GM19239 (cell line): ENCODE data around the gene PTGDR.

Source experiments
- DNase-seq: peaks from one replicate; pipeline ENCODE4 v3.0.0; 2011; ENCODE audit warnings: low spot score; ENCODE audit not compliant: insufficient read length
- FAIRE-seq: peaks from 2 replicates; lab custom pipeline; 2011; peaks lifted over from hg19 to GRCh38; lab: Jason Lieb, UNC

Gene PTGDR

DNA sequence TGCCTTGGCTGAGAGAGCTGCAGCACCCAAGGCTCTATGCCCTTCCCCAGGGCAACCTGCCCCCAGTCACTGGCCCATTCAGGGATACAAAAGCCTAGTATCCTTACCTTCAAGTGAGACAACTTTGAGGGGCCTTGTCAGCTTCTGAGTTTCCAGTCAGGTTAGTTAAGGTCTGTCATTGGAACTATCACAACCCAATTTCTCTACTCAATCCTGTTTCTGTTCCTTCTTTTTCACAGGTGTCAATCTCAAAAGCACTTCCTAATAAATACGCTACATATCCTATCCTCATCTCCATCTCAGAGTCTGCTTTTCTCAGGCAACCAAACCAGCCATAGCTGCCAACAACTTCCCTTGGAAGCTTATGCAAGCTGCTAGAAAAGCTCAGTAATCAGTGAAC, 4.9 kb upstream of the PTGDR start:
- DNase-seq = no peak
- no peak for FAIRE-seq

DNA sequence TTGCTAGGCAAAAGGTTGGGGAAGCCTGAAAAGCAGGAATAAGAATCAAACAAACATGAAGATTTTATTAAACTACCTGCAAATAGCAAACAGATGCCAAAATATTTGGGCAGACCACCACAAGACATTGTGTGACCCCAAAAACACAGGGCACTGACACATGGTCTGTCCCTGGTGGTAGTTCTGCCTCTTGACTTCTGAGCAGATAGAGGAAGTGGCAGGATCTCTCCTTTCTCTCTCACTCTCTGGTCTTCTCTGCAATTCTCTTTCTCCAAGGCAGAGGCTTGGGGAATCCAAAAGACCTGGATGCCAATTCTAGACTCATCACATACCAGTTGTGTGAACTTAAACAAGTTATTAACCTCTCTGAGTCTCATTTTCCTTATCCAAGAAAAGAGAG, 4.3 kb upstream of the PTGDR start:
- DNase-seq (no peak), FAIRE-seq (no peak)

GRCh38 chr14:52265253-52265652, 2.2 kb upstream of the PTGDR start:
- peak; percentile 21 for FAIRE-seq
- DNase-seq = peak; percentile 44

- no peak for DNase-seq
- FAIRE-seq = no peak
These were observed 1.3 kb upstream of the PTGDR start for GRCh38 chr14:52266179-52266578.

DNA sequence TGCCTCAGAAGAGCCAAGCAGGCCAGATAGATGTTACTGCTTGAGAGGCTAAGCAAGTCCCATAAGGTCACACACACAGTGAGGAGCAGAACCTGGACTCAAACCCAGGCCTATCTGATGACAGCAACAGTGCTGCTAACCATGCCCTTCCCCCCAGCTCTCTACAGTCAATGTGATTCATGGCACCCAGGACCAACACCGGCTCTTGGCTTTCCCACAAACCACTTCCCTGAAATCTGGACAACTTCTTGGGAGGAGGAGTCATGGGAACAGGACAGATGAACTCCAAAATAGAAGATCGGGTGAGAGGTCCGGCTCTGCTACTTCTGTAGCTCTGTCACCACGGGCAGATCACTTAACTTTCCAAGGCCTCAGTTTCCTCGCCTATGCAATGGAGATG, 716 bp upstream of the PTGDR start:
- DNase-seq = no peak
- FAIRE-seq = no peak

DNA sequence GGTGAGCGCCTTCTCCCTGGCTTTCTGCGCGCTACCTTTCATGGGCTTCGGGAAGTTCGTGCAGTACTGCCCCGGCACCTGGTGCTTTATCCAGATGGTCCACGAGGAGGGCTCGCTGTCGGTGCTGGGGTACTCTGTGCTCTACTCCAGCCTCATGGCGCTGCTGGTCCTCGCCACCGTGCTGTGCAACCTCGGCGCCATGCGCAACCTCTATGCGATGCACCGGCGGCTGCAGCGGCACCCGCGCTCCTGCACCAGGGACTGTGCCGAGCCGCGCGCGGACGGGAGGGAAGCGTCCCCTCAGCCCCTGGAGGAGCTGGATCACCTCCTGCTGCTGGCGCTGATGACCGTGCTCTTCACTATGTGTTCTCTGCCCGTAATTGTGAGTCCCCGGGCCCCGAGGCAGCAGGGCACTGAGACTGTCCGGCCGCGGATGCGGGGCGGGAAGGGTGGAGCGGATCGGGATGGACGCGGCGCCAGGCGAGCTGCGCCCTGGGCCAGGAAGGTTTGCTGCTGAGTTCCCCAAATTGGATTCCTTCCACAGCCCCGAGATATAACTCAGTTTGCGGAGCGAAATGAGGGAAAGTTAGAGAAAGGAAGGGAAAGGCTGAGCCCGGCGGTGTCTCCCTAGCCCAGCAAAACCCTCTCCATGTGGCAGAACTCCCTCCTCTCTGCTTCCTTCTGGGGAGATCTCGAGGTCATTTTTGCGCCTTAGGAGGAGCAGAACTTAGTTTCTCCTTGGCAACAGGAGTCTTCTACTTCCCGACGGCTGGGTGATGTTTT, 972 bp downstream of the PTGDR start:
- DNase-seq (no peak), FAIRE-seq (no peak)

- DNase-seq (no peak), FAIRE-seq (no peak)
These were observed 1.6 kb downstream of the PTGDR start for GRCh38 chr14:52269100-52269499.

GRCh38 chr14:52269982-52270381, 2.5 kb downstream of the PTGDR start:
- FAIRE-seq (no peak), DNase-seq (no peak)

DNA sequence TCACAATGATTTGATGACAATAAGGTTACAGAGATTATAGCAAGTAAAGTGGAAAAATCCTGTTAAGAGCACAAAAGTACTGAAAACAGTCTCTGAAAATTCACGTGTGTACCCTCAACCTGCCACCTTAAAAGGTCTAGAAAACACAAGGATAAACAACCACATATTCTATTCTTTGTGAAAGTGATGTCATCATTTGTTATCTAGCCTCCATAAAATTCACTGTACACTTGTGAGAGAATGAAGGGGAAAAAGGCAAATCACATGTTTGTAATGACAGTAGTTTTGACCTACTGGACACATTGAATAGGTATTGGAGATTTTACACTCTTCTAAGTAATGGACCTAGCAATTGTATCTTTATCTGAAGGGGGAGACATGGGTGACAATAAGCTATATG, 4.0 kb downstream of the PTGDR start:
- DNase-seq (no peak), FAIRE-seq (no peak)

GRCh38 chr14:52272375-52272774, 4.9 kb downstream of the PTGDR start:
- no peak for FAIRE-seq
- no peak for DNase-seq

DNA sequence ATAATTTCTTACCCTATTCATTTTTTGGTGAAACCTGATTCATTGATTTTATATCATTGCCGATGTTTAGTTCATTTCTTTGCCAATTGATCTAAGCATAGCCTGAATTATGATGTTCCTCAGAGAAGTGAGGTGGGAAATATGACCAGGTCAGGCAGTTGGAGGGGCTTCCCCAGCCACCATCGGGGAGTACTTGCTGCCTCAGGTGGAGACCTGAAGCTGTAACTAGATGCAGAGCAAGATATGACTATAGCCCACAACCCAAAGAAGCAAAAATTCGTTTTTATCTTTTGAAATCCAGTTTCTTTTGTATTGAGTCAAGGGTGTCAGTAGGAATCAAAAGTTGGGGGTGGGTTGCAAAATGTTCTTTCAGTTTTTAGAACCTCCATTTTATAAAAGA, 7.9 kb downstream of the PTGDR start:
- DNase-seq (no peak), FAIRE-seq (no peak)

DNA sequence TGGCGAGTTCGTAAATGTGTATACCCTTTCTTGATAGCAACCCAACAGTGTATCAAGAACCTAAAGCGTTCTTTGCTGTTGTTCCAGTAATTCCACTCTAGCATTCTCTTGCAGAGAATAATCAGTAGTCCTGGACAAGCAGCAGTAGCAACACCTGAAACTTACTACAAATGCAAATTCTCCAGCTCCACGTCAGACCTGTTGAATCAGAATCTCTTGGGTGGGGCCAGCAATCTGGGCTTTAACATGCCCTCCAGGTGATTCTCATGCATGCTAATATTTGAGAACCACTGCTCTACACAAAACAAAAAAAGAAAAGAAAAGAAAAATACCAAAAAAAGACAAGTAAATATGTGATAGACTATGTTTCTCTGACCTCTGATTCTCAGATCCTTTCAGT, 10.1 kb downstream of the PTGDR start:
- FAIRE-seq = no peak
- no peak for DNase-seq

GRCh38 chr14:52279408-52279807, 11.9 kb downstream of the PTGDR start:
- DNase-seq (no peak), FAIRE-seq (no peak)

DNA sequence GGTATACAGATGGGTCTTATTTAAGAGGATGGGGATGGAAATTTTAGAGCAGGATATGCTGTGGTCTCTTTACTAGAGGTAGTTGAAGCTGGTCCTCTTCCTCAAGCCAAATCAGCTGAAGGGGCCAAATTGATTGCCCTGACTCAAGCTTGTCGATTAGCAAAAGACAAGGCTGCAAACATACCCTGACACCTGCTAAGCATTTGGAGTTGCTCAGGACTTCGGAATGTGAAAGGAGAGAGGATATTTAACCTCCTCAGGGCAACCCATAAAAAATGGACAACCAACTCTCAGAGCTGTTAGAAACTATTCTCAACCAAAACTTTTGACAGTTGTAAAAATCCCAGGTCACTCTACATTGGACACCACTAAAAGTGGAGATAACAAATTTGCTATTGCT, 15.6 kb downstream of the PTGDR start:
- DNase-seq (no peak), FAIRE-seq (no peak)

DNA sequence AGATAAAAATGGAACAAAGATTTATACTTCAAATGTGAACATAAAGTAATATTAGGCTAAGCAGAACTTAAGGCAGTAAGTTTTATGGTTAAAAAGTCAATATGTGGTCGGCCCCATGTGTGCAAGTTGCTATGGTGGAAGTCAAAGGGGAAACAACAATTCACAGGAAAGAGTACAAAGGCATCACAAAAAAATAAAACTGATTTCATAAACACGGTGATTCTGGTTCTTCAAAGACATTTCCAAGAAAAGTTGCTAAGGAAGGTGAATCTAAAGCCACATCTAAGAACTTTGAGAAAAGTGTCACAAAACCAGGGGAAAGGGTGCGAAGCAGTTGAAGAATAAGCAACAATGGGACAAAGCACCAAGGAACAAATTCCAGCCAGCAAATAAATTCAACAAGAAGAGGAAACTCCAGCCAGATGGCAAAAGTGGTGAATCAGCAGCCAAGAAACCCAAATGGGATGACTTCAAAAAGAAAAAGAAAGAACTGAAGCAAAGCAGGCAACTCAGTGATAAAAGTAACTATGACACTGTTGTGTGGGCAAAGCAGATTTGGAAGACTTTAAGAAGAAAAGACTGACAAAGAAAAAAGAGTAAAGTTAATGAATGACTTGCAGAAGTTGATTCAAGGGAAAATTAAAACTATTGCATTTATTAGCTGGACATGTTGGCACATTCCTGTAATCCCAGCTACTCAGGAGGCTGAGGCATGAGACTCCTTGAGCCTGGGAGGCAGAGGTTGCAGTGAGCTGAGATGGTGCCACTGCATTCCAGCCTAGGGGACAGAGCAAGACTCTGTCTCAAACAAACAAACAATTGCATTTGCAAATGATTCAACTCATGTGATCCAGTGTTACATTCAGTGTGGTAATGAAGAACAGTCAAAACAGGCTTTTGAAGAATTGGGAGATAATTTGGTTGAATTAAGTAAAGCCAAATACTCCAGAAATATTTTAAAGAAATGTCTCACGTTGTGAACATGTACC, 19.5 kb downstream of the PTGDR start:
- DNase-seq (no peak), FAIRE-seq (no peak)

DNA sequence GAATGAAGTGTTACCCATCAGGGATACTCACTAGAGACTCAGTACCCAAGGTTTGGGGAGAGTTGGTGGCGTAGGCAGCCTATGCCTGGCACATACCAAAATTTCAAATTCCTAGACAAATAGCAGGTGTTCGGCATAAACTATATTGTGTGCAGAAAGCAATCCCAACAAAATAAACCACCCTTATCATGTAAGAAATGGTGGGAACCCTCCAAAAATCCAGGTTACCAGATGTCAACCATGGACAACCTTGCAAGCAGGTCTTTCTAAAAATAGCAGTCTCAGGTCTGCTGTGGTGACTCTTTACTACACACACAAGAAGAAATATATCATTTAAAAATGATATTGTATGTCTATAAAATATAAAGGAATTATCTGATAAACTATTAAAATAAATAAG, 28.9 kb downstream of the PTGDR start:
- DNase-seq (no peak), FAIRE-seq (no peak)

- DNase-seq = no peak
These were observed 31.3 kb downstream of the PTGDR start for GRCh38 chr14:52298795-52299194.

DNA sequence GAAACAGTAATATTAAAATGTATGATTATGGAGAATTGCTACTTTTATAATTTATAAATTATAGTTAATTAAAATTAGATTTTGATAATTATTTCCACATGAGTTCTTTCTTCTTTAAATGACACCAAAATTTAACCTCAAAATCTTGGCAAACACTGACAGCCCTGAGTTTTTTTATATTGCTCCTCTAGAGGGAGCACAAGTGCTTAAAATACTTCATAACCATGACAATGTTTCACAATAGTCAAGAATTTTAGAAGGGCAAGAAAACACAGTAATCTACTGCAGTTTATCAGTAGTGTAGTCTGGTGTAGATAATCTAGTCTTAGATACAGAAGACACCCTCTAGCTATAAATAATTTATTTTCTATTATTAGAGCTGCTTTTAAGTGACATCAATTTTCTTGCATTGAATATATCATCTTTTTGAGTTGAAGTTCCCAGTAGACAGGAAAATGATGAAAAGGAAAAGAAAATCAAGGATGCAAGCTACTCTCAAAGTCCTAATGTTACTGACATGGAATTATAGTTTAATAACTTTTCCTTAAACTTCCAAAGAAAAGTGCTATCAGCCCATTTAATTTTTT, 32.3 kb downstream of the PTGDR start:
- DNase-seq = peak; percentile 28
- FAIRE-seq = peak; percentile 75

More at GRCh38 chr14:52298795-52299194, 31.3 kb downstream of the PTGDR start:
- FAIRE-seq = no peak

- DNase-seq (no peak), FAIRE-seq (no peak)
These were observed 35.7 kb downstream of the PTGDR start for GRCh38 chr14:52303236-52303635.

GRCh38 chr14:52304248-52304904, 36.9 kb downstream of the PTGDR start:
- no peak for FAIRE-seq
- no peak for DNase-seq
